GM21723 (cell line): ENCODE measurements around the gene TPGS2.
A peak's percentile ranks its signal among the peaks of the same experiment; 100 is the strongest.
"Not testable (repeated sequence)": the region's sequence is repeated elsewhere in the genome, so short reads cannot be mapped to it uniquely, and the experiment has no call there.

Experiments used
- ATAC-seq: cut with Tn5 transposase; IDR thresholded peaks from one replicate; pipeline ENCODE4 v1.9.1; 2021; ENCODE audit warnings: mild to moderate bottlenecking, moderate library complexity; ENCODE audit not compliant: unreplicated experiment

Gene TPGS2

GRCh38 chr18:36828630-36829361 lies at the start of gene TPGS2, which contains the start of gene KIAA1328:
Gene TPGS2 (minus strand): TSS chr18:36829002. CDS start chr18:36828767, 235 bp downstream.
Gene KIAA1328 (plus strand): TSS chr18:36829127. CDS start chr18:36829139, 12 bp downstream.
- peak; percentile 94 for ATAC-seq

GRCh38 chr18:36873826-36874225 lies 45.0 kb upstream of the TPGS2 start:
- ATAC-seq, result not testable (repeated sequence)

GRCh38 chr18:36872329-36872728 lies 43.5 kb upstream of the TPGS2 start:
- ATAC-seq, result no peak

GRCh38 chr18:36871801-36872200 lies 43.0 kb upstream of the TPGS2 start:
- ATAC-seq, result no peak

- no peak for ATAC-seq
Observed at GRCh38 chr18:36867056-36867455, 38.3 kb upstream of the TPGS2 start.

GRCh38 chr18:36862182-36862581 lies 33.4 kb upstream of the TPGS2 start:
- no peak for ATAC-seq

GRCh38 chr18:36856815-36857214 lies 28.0 kb upstream of the TPGS2 start:
- no peak for ATAC-seq

- no peak for ATAC-seq
Observed at GRCh38 chr18:36851202-36851590, 22.4 kb upstream of the TPGS2 start.

- ATAC-seq, result no peak
Observed at GRCh38 chr18:36850527-36851201, 21.9 kb upstream of the TPGS2 start.

GRCh38 chr18:36849288-36850006 lies 20.6 kb upstream of the TPGS2 start:
- no peak for ATAC-seq

- ATAC-seq, result no peak
Observed at GRCh38 chr18:36848609-36849008, 19.8 kb upstream of the TPGS2 start.

- no peak for ATAC-seq
Observed at GRCh38 chr18:36843784-36844183, 15.0 kb upstream of the TPGS2 start.

- ATAC-seq, result no peak
Observed at GRCh38 chr18:36843199-36843598, 14.4 kb upstream of the TPGS2 start.

- ATAC-seq, result no peak
Observed at GRCh38 chr18:36839835-36840234, 11.0 kb upstream of the TPGS2 start.

GRCh38 chr18:36835927-36836326 lies 7.1 kb upstream of the TPGS2 start:
- no peak for ATAC-seq

- no peak for ATAC-seq
Observed at GRCh38 chr18:36833120-36833519, 4.3 kb upstream of the TPGS2 start.

- no peak for ATAC-seq
Observed at GRCh38 chr18:36831139-36831538, 2.3 kb upstream of the TPGS2 start.

- ATAC-seq, result no peak
Observed at GRCh38 chr18:36830158-36830495, 1.3 kb upstream of the TPGS2 start.

- no peak for ATAC-seq
Observed at GRCh38 chr18:36829362-36830157, 758 bp upstream of the TPGS2 start.

- ATAC-seq, result peak; percentile 9
Observed at GRCh38 chr18:36828157-36828629, 609 bp downstream of the TPGS2 start.

GRCh38 chr18:36826556-36826955 lies 2.2 kb downstream of the TPGS2 start:
- no peak for ATAC-seq
